Stimulated activated CD4-positive, alpha-beta T cell treated with anti-CD3 and anti-CD28 coated beads, Interleukin-1b, Interleukin-23, amount 100 ng/mL, for 1 hour (primary cell): ENCODE measurements around the gene SFT2D1.

Source experiments
- DNase-seq, 2 donors: peaks; one replicate each; pipeline ENCODE4 v3.0.0-alpha.2; 2020; ENCODE audit warnings: low read depth in 2 of 2

SFT2D1 gene

GRCh38 chr6:166307082-166308032 is 35.0 kb downstream of the SFT2D1 start:
- no peak for DNase-seq

- no peak for DNase-seq
These were observed 35.8 kb downstream of the SFT2D1 start for GRCh38 chr6:166306378-166307081.

- DNase-seq = no peak
These were observed 36.7 kb downstream of the SFT2D1 start for GRCh38 chr6:166305562-166306117.

GRCh38 chr6:166304106-166304505 is 38.2 kb downstream of the SFT2D1 start:
- no peak for DNase-seq

- DNase-seq = no peak
These were observed 40.5 kb downstream of the SFT2D1 start for GRCh38 chr6:166301611-166302529.

- no peak for DNase-seq
These were observed 41.9 kb downstream of the SFT2D1 start for GRCh38 chr6:166300357-166300987.

- DNase-seq = no peak
These were observed 44.7 kb downstream of the SFT2D1 start for GRCh38 chr6:166297606-166298005.

- no peak for DNase-seq
These were observed 46.1 kb downstream of the SFT2D1 start for GRCh38 chr6:166296035-166296883.

- no peak for DNase-seq
These were observed 48.4 kb downstream of the SFT2D1 start for GRCh38 chr6:166293731-166294584.

- DNase-seq = no peak
These were observed 52.9 kb downstream of the SFT2D1 start for GRCh38 chr6:166289207-166290060.

GRCh38 chr6:166286839-166287271 is 55.5 kb downstream of the SFT2D1 start:
- no peak for DNase-seq

- DNase-seq = no peak
These were observed 57.1 kb downstream of the SFT2D1 start for GRCh38 chr6:166285233-166285632.

GRCh38 chr6:166284640-166285039 is 57.7 kb downstream of the SFT2D1 start:
- DNase-seq = no peak

GRCh38 chr6:166282394-166283032 is 59.8 kb downstream of the SFT2D1 start:
- DNase-seq = no peak

GRCh38 chr6:166281104-166281503 is 61.2 kb downstream of the SFT2D1 start:
- DNase-seq = no peak

GRCh38 chr6:166279393-166279679 is 63.0 kb downstream of the SFT2D1 start:
- no peak for DNase-seq

- no peak for DNase-seq
These were observed 63.6 kb downstream of the SFT2D1 start for GRCh38 chr6:166278579-166279392.
